Activated CD8-positive, alpha-beta T cell treated with anti-CD3 and anti-CD28 coated beads for 36 hours (primary cell): ENCODE measurements around the gene BCL2L15. TPM values are rescaled to one million over a fixed set of nuclear protein-coding genes. Genes with fewer than 3 reads are reported as not detected.
A peak's percentile ranks its signal among the peaks of the same experiment; 100 is the strongest.

Source experiments
- ATAC-seq: fragments of 200-7000 bp; cut with Tn5 transposase; one replicate; pipeline ENCODE4 v1.10.0; 2021; ENCODE audit warnings: mild to moderate bottlenecking, moderate library complexity
- CTCF ChIA-PET: fragments of 350-600 bp; sonication (Branson Sonifier 250); formaldehyde crosslinking; loops from one replicate; lab custom pipeline; 2021; ENCODE audit warnings: antibody characterized with exemption; lab: Charles Lee
- POLR2A ChIA-PET: fragments of 350-600 bp; sonication (Branson Sonifier 250); formaldehyde crosslinking; loops from one replicate; lab custom pipeline; 2021; ENCODE audit warnings: antibody characterized with exemption; lab: Charles Lee
- DNase-seq: peaks from one replicate; pipeline ENCODE4 v3.0.0-alpha.2; 2020
- H3K27ac Mint-ChIP-seq: one replicate; pipeline ENCODE4 v1.8.0; 2021; ENCODE audit warnings: mild to moderate bottlenecking, mixed read lengths
- H3K27me3 Mint-ChIP-seq: one replicate; pipeline ENCODE4 v1.8.0; 2021; ENCODE audit warnings: mixed read lengths
- H3K36me3 Mint-ChIP-seq: one replicate; pipeline ENCODE4 v1.8.0; 2021; ENCODE audit warnings: low read depth, mixed read lengths
- H3K4me1 Mint-ChIP-seq: one replicate; pipeline ENCODE4 v1.8.0; 2021; ENCODE audit warnings: low read depth, mixed read lengths
- H3K4me3 Mint-ChIP-seq: one replicate; pipeline ENCODE4 v1.8.0; 2021; ENCODE audit warnings: mild to moderate bottlenecking, moderate library complexity, mixed read lengths
- H3K9me3 Mint-ChIP-seq: one replicate; pipeline ENCODE4 v1.8.0; 2021; ENCODE audit warnings: mixed read lengths
- intact Hi-C: fragments of 100-400 bp; cut with micrococcal nuclease; formaldehyde crosslinking; loops from one replicate; pipeline ENCODE4 v1.10.0; 2022
- total RNA-seq, 2 experiments: library from RNA; stranded (reverse); gene quantifications; one replicate each; pipeline ENCODE4 v1.2.3, GENCODE V29; 2021
- TF ChIP-seq, protein P1 (sequence below): fragments of 200-600 bp; IDR thresholded peaks from one replicate; pipeline ENCODE4 v1.8.0; 2022; ENCODE audit warnings: antibody characterized with exemption, mild to moderate bottlenecking

The BCL2L15 gene
- total RNA-seq, 2 experiments from 2014 or later: 0.40 to 0.61 TPM

DNA sequence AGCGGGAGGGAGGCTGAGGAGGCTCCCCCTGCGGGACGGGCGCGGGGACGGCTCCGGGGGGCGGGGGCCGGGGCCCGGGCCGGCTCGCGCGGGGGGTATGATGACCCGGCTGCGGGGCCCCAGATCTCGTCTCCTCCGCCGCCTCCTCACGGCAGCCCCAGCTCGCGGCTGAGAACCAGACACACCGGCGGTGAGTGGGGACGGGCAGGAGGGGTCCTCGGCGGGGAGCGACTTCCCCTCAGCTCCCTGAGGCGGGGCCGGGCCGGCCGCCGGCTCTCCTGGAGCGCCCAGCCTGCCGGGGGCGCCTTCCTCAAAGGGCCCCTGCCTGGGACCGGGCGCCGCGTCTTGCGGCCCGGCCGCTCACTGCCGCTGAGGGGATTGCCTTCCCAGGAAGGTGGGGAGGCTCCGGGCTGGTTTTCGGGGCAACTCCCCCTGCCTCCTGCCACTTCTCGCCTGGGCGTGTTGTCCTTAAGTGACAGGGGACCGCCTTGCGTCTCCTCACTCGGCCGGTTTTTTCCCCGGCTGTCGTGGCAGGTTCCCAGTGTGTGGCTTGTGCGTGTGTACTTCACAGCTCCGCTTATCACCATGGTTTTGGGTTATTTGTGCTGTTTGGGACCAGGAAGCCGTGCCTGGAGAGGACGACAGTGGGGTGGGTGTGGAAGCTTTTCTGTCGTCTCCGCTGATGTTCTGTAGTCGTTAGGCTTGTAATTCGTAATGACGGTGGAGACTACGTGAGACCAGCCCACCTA is 42.5 kb upstream of the BCL2L15 start:
- no peaks in the 10 kb centered on the region for H3K9me3 Mint-ChIP-seq
- H3K4me3 Mint-ChIP-seq: peak overlapping the region; percentile 90
- DNase-seq (peak; percentile 78), ATAC-seq (peak; percentile 45)
- ChIA-PET CTCF (interaction anchor here (0.9 to 5.5 kb wide), 13 partner anchors 10 to 412 kb away, joined by 3 to 57 read pairs (median 7); partner anchors contain the start of genes AP4B1 and DCLRE1B), POLR2A (interaction anchor here (0.9 to 6.8 kb wide), 19 partner anchors 10 to 353 kb away, joined by 3 to 93 read pairs (median 7); partner anchors contain the start of genes AP4B1, DCLRE1B, PTPN22 and RSBN1)
- no peaks in the 10 kb centered on the region for H3K27me3 Mint-ChIP-seq
- peak overlapping the region; percentile 97 for H3K27ac Mint-ChIP-seq
- intact Hi-C loops: loop anchor here (1.0 to 5.0 kb wide), 2 partner anchors 25 to 58 kb away; partner anchors contain the start of genes DCLRE1B and PTPN22
- peaks cover 14% of the 10 kb centered on the region for H3K36me3 Mint-ChIP-seq
- peaks cover 37% of the 10 kb centered on the region for H3K4me1 Mint-ChIP-seq
- TF ChIP-seq, protein P1, sequence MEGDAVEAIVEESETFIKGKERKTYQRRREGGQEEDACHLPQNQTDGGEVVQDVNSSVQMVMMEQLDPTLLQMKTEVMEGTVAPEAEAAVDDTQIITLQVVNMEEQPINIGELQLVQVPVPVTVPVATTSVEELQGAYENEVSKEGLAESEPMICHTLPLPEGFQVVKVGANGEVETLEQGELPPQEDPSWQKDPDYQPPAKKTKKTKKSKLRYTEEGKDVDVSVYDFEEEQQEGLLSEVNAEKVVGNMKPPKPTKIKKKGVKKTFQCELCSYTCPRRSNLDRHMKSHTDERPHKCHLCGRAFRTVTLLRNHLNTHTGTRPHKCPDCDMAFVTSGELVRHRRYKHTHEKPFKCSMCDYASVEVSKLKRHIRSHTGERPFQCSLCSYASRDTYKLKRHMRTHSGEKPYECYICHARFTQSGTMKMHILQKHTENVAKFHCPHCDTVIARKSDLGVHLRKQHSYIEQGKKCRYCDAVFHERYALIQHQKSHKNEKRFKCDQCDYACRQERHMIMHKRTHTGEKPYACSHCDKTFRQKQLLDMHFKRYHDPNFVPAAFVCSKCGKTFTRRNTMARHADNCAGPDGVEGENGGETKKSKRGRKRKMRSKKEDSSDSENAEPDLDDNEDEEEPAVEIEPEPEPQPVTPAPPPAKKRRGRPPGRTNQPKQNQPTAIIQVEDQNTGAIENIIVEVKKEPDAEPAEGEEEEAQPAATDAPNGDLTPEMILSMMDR: peak; percentile 24

DNA sequence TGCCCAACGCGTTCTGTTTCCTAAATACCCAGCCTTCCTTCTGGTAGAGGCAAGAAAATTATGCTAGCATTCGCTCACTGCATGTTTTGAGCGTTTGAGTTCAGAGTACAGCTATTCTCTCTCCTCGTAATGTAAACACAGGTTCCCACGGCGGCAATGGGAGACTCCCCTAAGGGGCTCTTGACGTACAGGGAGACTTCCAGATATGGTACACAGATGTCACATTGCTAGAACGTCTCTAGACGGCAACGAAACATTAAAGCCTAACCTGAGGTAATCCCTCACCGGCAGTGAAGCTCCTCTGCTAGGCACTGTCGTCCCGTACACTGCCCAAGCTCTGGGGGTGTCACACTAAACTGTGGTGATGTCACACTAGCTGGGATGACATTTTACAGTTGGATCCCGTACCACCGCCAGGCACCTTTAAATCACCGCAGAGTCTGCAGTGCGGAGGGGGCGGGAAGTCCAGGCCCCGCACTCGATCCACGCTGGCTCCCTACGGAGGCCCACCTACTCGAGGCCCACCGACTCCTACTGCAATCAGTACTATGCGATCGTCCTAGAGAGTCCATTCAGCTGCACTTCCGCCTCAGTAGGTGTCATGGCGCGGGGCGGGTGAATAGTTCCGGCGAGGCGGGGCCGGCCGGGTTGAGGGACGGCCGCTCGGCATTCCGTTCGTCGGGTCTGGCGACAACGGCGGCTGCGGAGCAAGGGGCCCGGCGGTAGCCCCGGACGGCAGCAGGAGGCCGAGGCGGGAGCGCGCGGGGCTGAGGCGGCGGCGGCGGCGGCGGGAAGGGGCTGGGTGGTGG is 41.8 kb upstream of the BCL2L15 start, which contains the start of gene HIPK1:
Gene HIPK1, plus strand, starts transcription at position 384 of the 809 bp plus-strand sequence.
- DNase-seq: peak; percentile 95
- peak; percentile 68 for ATAC-seq
- TF ChIP-seq, protein P1: no peak
- peaks cover 11% of the 10 kb centered on the region for H3K36me3 Mint-ChIP-seq
- H3K9me3 Mint-ChIP-seq: no peaks in the 10 kb centered on the region
- peak within 1 kb of the TSS; percentile 90 for H3K4me3 Mint-ChIP-seq
- POLR2A ChIA-PET: interaction anchor here (0.8 to 6.8 kb wide), 19 partner anchors 11 to 822 kb away, joined by 3 to 93 read pairs (median 7); partner anchors contain the start of genes AP4B1, DCLRE1B, PTPN22 and RSBN1
- H3K4me1 Mint-ChIP-seq: peaks cover 33% of the 10 kb centered on the region
- H3K27me3 Mint-ChIP-seq: no peaks in the 10 kb centered on the region
- intact Hi-C loops: no loop called here
- H3K27ac Mint-ChIP-seq: peak within 1 kb of the TSS; percentile 100
- CTCF ChIA-PET: interaction anchor here (0.9 to 5.5 kb wide), 11 partner anchors 9 to 413 kb away, joined by 3 to 57 read pairs (median 7); partner anchors contain the start of genes AP4B1 and DCLRE1B

DNA sequence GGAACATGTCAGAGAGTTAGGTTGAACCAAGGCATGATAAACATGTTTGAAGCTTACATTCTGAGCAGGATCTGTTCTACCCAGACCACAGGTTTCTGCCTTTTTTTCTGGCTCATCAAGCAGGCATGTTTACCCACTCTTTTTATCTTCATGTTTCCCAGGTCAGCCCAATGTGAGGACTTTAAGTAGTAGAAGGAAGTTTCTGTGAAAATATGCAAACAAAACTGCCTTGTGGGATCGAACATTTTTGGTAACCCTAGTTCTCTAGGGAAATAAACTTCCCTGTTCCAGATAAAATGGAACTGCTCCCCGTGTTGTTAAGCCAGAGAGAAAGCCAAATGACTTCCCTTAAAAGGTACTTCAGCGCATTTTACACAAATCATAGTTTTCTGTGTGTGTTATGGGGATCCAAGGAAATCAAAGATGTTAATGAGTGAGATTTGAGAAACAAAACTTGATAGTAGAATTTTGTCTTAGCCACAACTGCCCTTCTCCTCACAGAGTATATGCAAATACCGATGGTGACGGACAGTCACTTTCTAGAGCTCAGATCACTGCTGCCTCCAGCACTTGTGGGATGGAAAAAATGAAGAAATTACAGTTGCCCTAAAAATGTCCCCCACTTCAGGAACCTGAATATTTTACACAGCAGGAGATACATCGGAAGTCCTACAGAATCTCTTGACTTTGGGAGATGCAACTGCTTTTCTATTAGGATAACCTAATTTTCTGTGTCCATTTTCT is 41.0 kb upstream of the BCL2L15 start:
- ChIA-PET POLR2A (interaction anchor here (0.8 to 6.8 kb wide), 12 partner anchors 10 to 823 kb away, joined by 3 to 93 read pairs (median 12); partner anchors contain the start of genes AP4B1, DCLRE1B and PTPN22), CTCF (interaction anchor here (1.5 to 5.5 kb wide), 8 partner anchors 8 to 354 kb away, joined by 4 to 57 read pairs (median 16); partner anchors contain the start of genes AP4B1 and DCLRE1B)
- intact Hi-C loops: no loop called here
- Mint-ChIP-seq H3K4me3 (peak overlapping the region; percentile 90), H3K4me1 (peaks cover 25% of the 10 kb centered on the region), H3K36me3 (peaks cover 5% of the 10 kb centered on the region), H3K9me3 (no peaks in the 10 kb centered on the region), H3K27ac (peak overlapping the region; percentile 100), H3K27me3 (no peaks in the 10 kb centered on the region)
- DNase-seq (no peak), ATAC-seq (no peak)
- TF ChIP-seq, protein P1: no peak

DNA sequence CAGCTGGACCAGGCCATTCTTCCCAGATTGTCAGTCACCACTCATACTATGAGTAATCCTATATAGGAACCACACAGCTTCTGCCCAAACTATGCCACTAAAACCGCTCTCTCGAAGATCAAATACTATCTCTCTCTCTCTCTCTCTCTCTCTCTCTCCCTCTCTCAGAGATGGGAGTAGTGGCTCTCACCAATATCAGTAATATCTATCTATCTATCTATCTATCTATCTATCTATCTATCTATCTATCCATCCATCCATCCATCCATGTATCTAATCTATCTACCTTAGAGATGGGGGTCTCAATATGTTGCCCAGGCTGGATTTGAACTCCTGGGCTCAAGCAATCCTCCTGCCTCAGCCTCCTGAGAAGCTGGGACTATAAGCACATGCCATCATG is 37.1 kb upstream of the BCL2L15 start:
- no peak for ATAC-seq
- no peaks in the 10 kb centered on the region for H3K27me3 Mint-ChIP-seq
- ChIA-PET CTCF (interaction anchor here (1.7 kb wide), 1 partner anchor 19 kb away, joined by 5 read pairs; the partner anchor contains the start of gene DCLRE1B), POLR2A (interaction anchor here (0.7 to 1.4 kb wide), 2 partner anchors 9 to 88 kb away, joined by 3 to 4 read pairs; no protein-coding TSS in a partner anchor)
- H3K4me1 Mint-ChIP-seq: peaks cover 11% of the 10 kb centered on the region
- no peaks in the 10 kb centered on the region for H3K36me3 Mint-ChIP-seq
- H3K4me3 Mint-ChIP-seq: no peak overlapping the region
- intact Hi-C loops: no loop called here
- no peak for DNase-seq
- TF ChIP-seq, protein P1: no peak
- H3K9me3 Mint-ChIP-seq: no peaks in the 10 kb centered on the region
- H3K27ac Mint-ChIP-seq: no peak overlapping the region
